Chondrocyte (in vitro differentiated cells): ENCODE results near the gene PRKACA. TPM values are rescaled to one million over a fixed set of nuclear protein-coding genes. Genes with fewer than 3 reads are reported as not detected.

Source experiments
- DNase-seq: peaks from one replicate; pipeline ENCODE4 v3.0.0; 2021; ENCODE audit warnings: mixed read lengths, low spot score
- H3K27ac Mint-ChIP-seq: one replicate; pipeline ENCODE4 v1.8.0; 2021; ENCODE audit warnings: mild to moderate bottlenecking, moderate library complexity, mixed read lengths; ENCODE audit not compliant: unreplicated experiment
- H3K27me3 Mint-ChIP-seq: 2 replicates; pipeline ENCODE4 v1.8.0; 2021; ENCODE audit warnings: low read depth, mixed read lengths
- H3K36me3 Mint-ChIP-seq: 2 replicates; pipeline ENCODE4 v1.8.0; 2021; ENCODE audit warnings: low read depth, mixed read lengths
- H3K4me1 Mint-ChIP-seq: 2 replicates; pipeline ENCODE4 v1.8.0; 2021; ENCODE audit warnings: low read depth, mild to moderate bottlenecking, mixed read lengths
- H3K4me3 Mint-ChIP-seq: one replicate; pipeline ENCODE4 v1.8.0; 2021; ENCODE audit warnings: mild to moderate bottlenecking, moderate library complexity, mixed read lengths; ENCODE audit not compliant: unreplicated experiment
- H3K9me3 Mint-ChIP-seq: 2 replicates; pipeline ENCODE4 v1.8.0; 2021; ENCODE audit warnings: low read depth, mixed read lengths
- total RNA-seq: library from RNA; stranded (reverse); gene quantifications from 3 replicates; pipeline ENCODE4 v1.2.1, GENCODE V29; 2021
- TF ChIP-seq, protein P1 (sequence below): fragments of 200-600 bp; sonication (generic); IDR thresholded peaks from 2 replicates; pipeline ENCODE4 v1.5.0; 2021; ENCODE audit warnings: antibody characterized with exemption, mild to moderate bottlenecking, moderate library complexity

Gene PRKACA
- total RNA-seq, 1 donor from 2014 or later: 88.2 TPM

- peak within 1 kb of the TSS; percentile 79 for H3K4me3 Mint-ChIP-seq
- DNase-seq: peak; percentile 100
- peak within 1 kb of the TSS; percentile 90 for H3K27ac Mint-ChIP-seq
- TF ChIP-seq, protein P1, sequence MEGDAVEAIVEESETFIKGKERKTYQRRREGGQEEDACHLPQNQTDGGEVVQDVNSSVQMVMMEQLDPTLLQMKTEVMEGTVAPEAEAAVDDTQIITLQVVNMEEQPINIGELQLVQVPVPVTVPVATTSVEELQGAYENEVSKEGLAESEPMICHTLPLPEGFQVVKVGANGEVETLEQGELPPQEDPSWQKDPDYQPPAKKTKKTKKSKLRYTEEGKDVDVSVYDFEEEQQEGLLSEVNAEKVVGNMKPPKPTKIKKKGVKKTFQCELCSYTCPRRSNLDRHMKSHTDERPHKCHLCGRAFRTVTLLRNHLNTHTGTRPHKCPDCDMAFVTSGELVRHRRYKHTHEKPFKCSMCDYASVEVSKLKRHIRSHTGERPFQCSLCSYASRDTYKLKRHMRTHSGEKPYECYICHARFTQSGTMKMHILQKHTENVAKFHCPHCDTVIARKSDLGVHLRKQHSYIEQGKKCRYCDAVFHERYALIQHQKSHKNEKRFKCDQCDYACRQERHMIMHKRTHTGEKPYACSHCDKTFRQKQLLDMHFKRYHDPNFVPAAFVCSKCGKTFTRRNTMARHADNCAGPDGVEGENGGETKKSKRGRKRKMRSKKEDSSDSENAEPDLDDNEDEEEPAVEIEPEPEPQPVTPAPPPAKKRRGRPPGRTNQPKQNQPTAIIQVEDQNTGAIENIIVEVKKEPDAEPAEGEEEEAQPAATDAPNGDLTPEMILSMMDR: peak; percentile 80
- H3K27me3 Mint-ChIP-seq: no peaks in the 10 kb centered on the region
- peaks cover 37% of the 10 kb centered on the region for H3K4me1 Mint-ChIP-seq
- no peaks in the 10 kb centered on the region for H3K9me3 Mint-ChIP-seq
- no peaks in the 10 kb centered on the region for H3K36me3 Mint-ChIP-seq
Measured at GRCh38 chr19:14136509-14137281, 19.1 kb upstream of the PRKACA start, which contains the start of gene ASF1B. TSS of gene ASF1B (minus strand) at chr19:14136589. CDS start at chr19:14136456, 133 bp downstream.

GRCh38 chr19:14135985-14136508 lies 18.5 kb upstream of the PRKACA start:
- H3K27me3 Mint-ChIP-seq: no peaks in the 10 kb centered on the region
- peaks cover 37% of the 10 kb centered on the region for H3K4me1 Mint-ChIP-seq
- peak overlapping the region; percentile 79 for H3K4me3 Mint-ChIP-seq
- TF ChIP-seq, protein P1: no peak
- no peaks in the 10 kb centered on the region for H3K9me3 Mint-ChIP-seq
- no peaks in the 10 kb centered on the region for H3K36me3 Mint-ChIP-seq
- DNase-seq: no peak
- H3K27ac Mint-ChIP-seq: peak overlapping the region; percentile 74

DNA sequence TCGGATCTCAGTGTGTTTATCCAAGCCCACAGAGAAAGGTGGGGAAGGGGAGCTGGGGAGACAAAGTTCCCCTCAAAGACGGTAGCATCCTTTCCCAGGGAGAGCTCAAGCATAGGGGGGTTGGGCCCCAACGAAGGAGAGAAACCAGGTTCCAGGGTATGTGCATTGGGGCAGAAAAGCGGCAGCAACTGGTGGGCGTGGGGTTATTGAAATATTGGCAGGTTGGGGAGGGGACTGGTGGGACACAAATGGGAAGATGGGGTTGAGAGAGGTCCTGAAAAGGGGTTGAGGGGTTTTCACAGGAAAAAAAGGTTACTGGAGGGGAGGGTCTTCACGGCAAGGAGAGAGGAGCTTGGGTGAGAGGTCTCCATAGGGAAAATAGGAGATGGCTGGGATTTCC lies 17.8 kb upstream of the PRKACA start:
- Mint-ChIP-seq H3K4me3 (peak overlapping the region; percentile 79), H3K4me1 (peaks cover 37% of the 10 kb centered on the region), H3K27me3 (no peaks in the 10 kb centered on the region), H3K27ac (peak overlapping the region; percentile 74), H3K9me3 (no peaks in the 10 kb centered on the region), H3K36me3 (no peaks in the 10 kb centered on the region)
- no peak for DNase-seq
- TF ChIP-seq, protein P1: no peak

- TF ChIP-seq, protein P1: no peak
- H3K27me3 Mint-ChIP-seq: no peaks in the 10 kb centered on the region
- H3K9me3 Mint-ChIP-seq: no peaks in the 10 kb centered on the region
- H3K4me3 Mint-ChIP-seq: no peak overlapping the region
- H3K4me1 Mint-ChIP-seq: no peaks in the 10 kb centered on the region
- no peaks in the 10 kb centered on the region for H3K36me3 Mint-ChIP-seq
- H3K27ac Mint-ChIP-seq: no peak overlapping the region
- no peak for DNase-seq
Measured at GRCh38 chr19:14127929-14128509, 10.5 kb upstream of the PRKACA start.

GRCh38 chr19:14127176-14127575 lies 9.6 kb upstream of the PRKACA start:
- no peak for DNase-seq
- no peaks in the 10 kb centered on the region for H3K4me1 Mint-ChIP-seq
- H3K4me3 Mint-ChIP-seq: no peak overlapping the region
- TF ChIP-seq, protein P1: no peak
- no peaks in the 10 kb centered on the region for H3K36me3 Mint-ChIP-seq
- H3K27me3 Mint-ChIP-seq: no peaks in the 10 kb centered on the region
- H3K27ac Mint-ChIP-seq: no peak overlapping the region
- no peaks in the 10 kb centered on the region for H3K9me3 Mint-ChIP-seq
